ENCODE data around the gene CES3. TPM values are rescaled to one million over a fixed set of nuclear protein-coding genes. Genes with fewer than 3 reads are reported as not detected.

Gene CES3
- total RNA-seq, 1 experiment from 2014 or later: 3.7 TPM

- Histone ChIP-seq H3K18ac (ENCODE audit: insufficient read length, low read depth, low read length) (no peak overlapping the region), H3T11ph (ENCODE audit: low read length) (no peak overlapping the region), H3K4me1 (ENCODE audit: insufficient read depth, low read length) (no peaks in the 10 kb centered on the region), H2BK15ac (ENCODE audit: low read depth, low read length) (no peak overlapping the region), H3K9me3 (ENCODE audit: control insufficient read depth, low read depth, low read length) (no peaks in the 10 kb centered on the region), H3K56ac (ENCODE audit: insufficient read length, low read depth, low read length) (no peak overlapping the region), H3K23ac (ENCODE audit: insufficient read length, low read depth, low read length) (no peak overlapping the region), H3K4ac (ENCODE audit: low read depth, low read length) (no peak overlapping the region), H2BK12ac (ENCODE audit: insufficient read length, low read depth, low read length) (no peak overlapping the region), H3K9ac (ENCODE audit: extremely low read depth, insufficient read length, low read length) (no peak overlapping the region), H3K14ac (ENCODE audit: insufficient read depth, low read length) (no peak overlapping the region), H2BK5ac (ENCODE audit: insufficient read length, low read length) (no peak overlapping the region), H4K20me1 (ENCODE audit: control insufficient read depth, insufficient read depth, insufficient read length) (no peaks in the 10 kb centered on the region), H3K27ac (ENCODE audit: insufficient read length, low read depth, low read length) (no peak overlapping the region), H4K5ac (ENCODE audit: insufficient read length, low read depth, low read length) (no peak overlapping the region), H3K23me2 (ENCODE audit: insufficient read length, low read depth, low read length, poor library complexity, severe bottlenecking) (no peaks in the 10 kb centered on the region), H2BK20ac (ENCODE audit: low read depth, low read length, poor library complexity, severe bottlenecking) (no peak overlapping the region), H3K27me3 (ENCODE audit: insufficient read depth, low read length) (no peaks in the 10 kb centered on the region), H4K8ac (replicated peaks; ENCODE audit: insufficient read length, low read depth, low read length) (no peak overlapping the region), H4K91ac (ENCODE audit: insufficient read length, low read depth, low read length) (no peak overlapping the region), H2AK5ac (ENCODE audit: insufficient read length, low read length) (no peak overlapping the region), H2AFZ (ENCODE audit: low read length) (no peak overlapping the region), H3K79me2 (ENCODE audit: insufficient read depth, low read length) (no peaks in the 10 kb centered on the region), H3K4me2 (ENCODE audit: insufficient read depth, insufficient read length, low read length) (no peak overlapping the region), H3K79me1 (ENCODE audit: insufficient read depth, low read depth, low read length, poor library complexity, severe bottlenecking) (no peaks in the 10 kb centered on the region), H2BK120ac (ENCODE audit: low read depth, low read length, poor library complexity, severe bottlenecking) (no peak overlapping the region)
- DNase-seq: no peak
- Mint-ChIP-seq H3K9me3 (no peaks in the 10 kb centered on the region), H3K27ac (no peak overlapping the region), H3K36me3 (ENCODE audit: insufficient read depth in 1 of 3, low read depth in 3 of 3) (peaks cover 10 to 41% (median 34%) of the 10 kb centered on the region in 3 experiments; a peak in 6 of 7 replicates), H3K27me3 (ENCODE audit: low read depth) (no peaks in the 10 kb centered on the region; the same call in none of the 2 replicates), H3K4me3 (no peak overlapping the region), H3K4me1 (peaks cover 2 to 4% of the 10 kb centered on the region in 2 experiments; a peak in 2 of 4 replicates)
- TF ChIP-seq CTCF (conservative IDR thresholded peaks at IDR 0.05): no peak
- WGBS (ENCODE audit: extremely low coverage, insufficient read length, low lambda C conversion rate): no CpG with 5 or more reads among the region's 5 CpGs
Observed at GRCh38 chr16:66942981-66943380, 18.1 kb upstream of the CES3 start.

Measured in H9 (cell line).